Natural killer cell (primary cell): ENCODE data around the gene ZMYND19. TPM values are rescaled to one million over a fixed set of nuclear protein-coding genes. Genes with fewer than 3 reads are reported as not detected.

Source experiments
- ATAC-seq, 3 donors: fragments of 150-1000 bp in 2 of 3; fragments of 200-7000 bp in 1 of 3; cut with Tn5 transposase; 1 replicate in 1 of 3; 2 replicates in 2 of 3; pipeline ENCODE4 v1.10.0; 2021; ENCODE audit warnings: mild to moderate bottlenecking in 2 of 3, moderate library complexity in 2 of 3
- DNase-seq, 2 donors: peaks; one replicate each; pipeline versions ENCODE4 v3.0.0 to v3.0.0-alpha.2; 2013 to 2021; ENCODE audit warnings: mixed read lengths in 1 of 2
- H3K27ac ChIP-seq: one replicate; pipeline ENCODE4 v1.5.1; 2013; ENCODE audit warnings: mild to moderate bottlenecking, low read length
- H3K27me3 ChIP-seq: one replicate; pipeline ENCODE4 v1.6.1; 2013; ENCODE audit warnings: low read length; ENCODE audit not compliant: control insufficient read depth, insufficient read depth
- H3K36me3 ChIP-seq: one replicate; pipeline ENCODE4 v1.6.1; 2013; ENCODE audit warnings: low read length; ENCODE audit not compliant: control insufficient read depth, insufficient read depth
- H3K4me1 ChIP-seq: one replicate; pipeline ENCODE4 v1.6.1; 2013; ENCODE audit warnings: low read length; ENCODE audit not compliant: control insufficient read depth, insufficient read depth
- H3K4me3 ChIP-seq: one replicate; pipeline ENCODE4 v1.5.1; 2013; ENCODE audit warnings: low read length
- H3K9me3 ChIP-seq: one replicate; pipeline ENCODE4 v1.6.1; 2013; ENCODE audit warnings: low read length; ENCODE audit not compliant: control insufficient read depth, insufficient read depth
- H3K27ac Mint-ChIP-seq, 2 donors: one replicate each; pipeline ENCODE4 v1.8.0; 2022; ENCODE audit warnings: mild to moderate bottlenecking in 2 of 2, mixed read lengths in 2 of 2, moderate library complexity in 1 of 2
- H3K27me3 Mint-ChIP-seq, 2 donors: one replicate each; pipeline ENCODE4 v1.8.0; 2022; ENCODE audit warnings: low read depth in 2 of 2, mixed read lengths in 2 of 2
- H3K36me3 Mint-ChIP-seq: one replicate; pipeline ENCODE4 v1.8.0; 2022; ENCODE audit warnings: mixed read lengths
- H3K4me1 Mint-ChIP-seq, 2 donors: one replicate each; pipeline ENCODE4 v1.8.0; 2022; ENCODE audit warnings: mixed read lengths in 2 of 2
- H3K4me3 Mint-ChIP-seq: one replicate; pipeline ENCODE4 v1.8.0; 2022; ENCODE audit warnings: mild to moderate bottlenecking, moderate library complexity, mixed read lengths
- H3K9me3 Mint-ChIP-seq, 2 donors: one replicate each; pipeline ENCODE4 v1.8.0; 2022; ENCODE audit warnings: mixed read lengths in 2 of 2
- CTCF ChIP-seq: fragments of 200-600 bp; IDR thresholded peaks from one replicate; pipeline ENCODE4 v1.8.0; 2022; ENCODE audit warnings: antibody characterized with exemption
- WGBS: methylation state at CpG from one replicate; pipeline ENCODE4 v1.1.7; 2013; ENCODE audit warnings: missing lambda C conversion rate; ENCODE audit not compliant: insufficient coverage; 5-methylcytosine and 5-hydroxymethylcytosine counted together
- intact Hi-C: fragments of 100-400 bp; cut with micrococcal nuclease; formaldehyde crosslinking; loops from one replicate; pipeline ENCODE4 v1.14.2; 2022
- total RNA-seq, 4 donors: library from RNA; stranded (reverse); fragments of 120-200 nt in 1 of 4; gene quantifications; one replicate each; pipeline versions ENCODE4 v1.2.3 to v1.2.4, GENCODE V29; 2013 to 2022

The ZMYND19 gene
- total RNA-seq, 3 donors from 2014 or later (not counting 1 experiment from before 2014, with no cell fraction given), result 6.5 to 18.8 (median 16.3) TPM

DNA sequence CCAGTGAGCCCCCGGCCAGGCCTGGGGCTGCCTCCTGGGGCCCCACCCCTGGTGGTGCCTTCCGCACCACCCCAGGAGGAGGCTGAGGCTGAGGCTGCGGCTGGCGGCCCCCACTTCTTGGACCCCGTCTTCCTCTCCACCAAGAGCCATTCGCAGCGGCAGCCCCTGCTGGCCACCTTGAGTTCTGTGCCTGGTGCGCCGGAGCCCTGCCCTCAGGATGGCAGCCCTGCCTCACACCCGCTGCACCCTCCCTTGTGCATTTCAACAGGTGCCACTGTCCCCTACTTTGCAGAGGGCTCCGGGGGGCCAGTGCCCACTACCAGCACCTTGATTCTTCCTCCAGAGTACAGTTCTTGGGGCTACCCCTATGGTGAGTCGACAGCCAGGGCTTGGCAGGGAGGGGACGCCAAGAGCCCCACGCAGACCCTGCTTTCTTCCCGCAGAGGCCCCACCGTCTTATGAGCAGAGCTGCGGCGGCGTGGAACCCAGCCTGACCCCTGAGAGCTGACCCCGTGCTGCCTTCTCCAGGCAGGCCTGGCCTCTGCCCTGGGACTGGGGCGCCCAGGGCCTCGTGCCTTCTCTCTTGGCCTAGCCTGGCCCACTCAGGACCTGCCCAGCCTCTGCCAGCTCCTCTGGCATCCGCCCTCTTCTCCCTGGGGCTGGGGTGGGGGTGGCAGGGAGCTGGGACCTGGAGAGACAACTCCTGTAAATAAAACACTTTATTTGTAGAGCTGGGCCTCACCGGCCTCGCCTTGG, 24.5 kb upstream of the ZMYND19 start:
- H3K27ac Mint-ChIP-seq, result no peak overlapping the region
- ATAC-seq, result no peak
- no peak for DNase-seq

GRCh38 chr9:137613738-137614523, 23.6 kb upstream of the ZMYND19 start:
- Mint-ChIP-seq H3K4me3 (no peak overlapping the region), H3K27me3 (no peaks in the 10 kb centered on the region), H3K36me3 (no peaks in the 10 kb centered on the region), H3K27ac (no peak overlapping the region), H3K9me3 (no peaks in the 10 kb centered on the region), H3K4me1 (peaks cover 11 to 24% of the 10 kb centered on the region in 2 donors)
- 97% methylated on average over 27 of the region's 27 CpGs for WGBS
- DNase-seq (no peak), ATAC-seq (no peak)
- Histone ChIP-seq H3K9me3 (no peaks in the 10 kb centered on the region), H3K36me3 (peaks cover 21% of the 10 kb centered on the region), H3K27me3 (no peaks in the 10 kb centered on the region), H3K27ac (no peak overlapping the region), H3K4me1 (peaks cover 28% of the 10 kb centered on the region), H3K4me3 (no peak overlapping the region)
- no peak for TF ChIP-seq CTCF
- intact Hi-C loops, result no loop called here

More for the DNA sequence above, 24.5 kb upstream of the ZMYND19 start:
- Histone ChIP-seq H3K27ac (no peak overlapping the region), H3K9me3 (no peaks in the 10 kb centered on the region), H3K27me3 (no peaks in the 10 kb centered on the region), H3K36me3 (peaks cover 21% of the 10 kb centered on the region), H3K4me1 (peaks cover 32% of the 10 kb centered on the region), H3K4me3 (no peak overlapping the region)
- intact Hi-C loops, result no loop called here
- no peak for TF ChIP-seq CTCF
- no peak overlapping the region for H3K4me3 Mint-ChIP-seq
- H3K4me1 Mint-ChIP-seq, result peaks cover 16 to 29% of the 10 kb centered on the region in 2 donors
- no peaks in the 10 kb centered on the region for H3K36me3 Mint-ChIP-seq
- WGBS, result 96% methylated on average over 24 of the region's 25 CpGs
- no peaks in the 10 kb centered on the region for H3K27me3 Mint-ChIP-seq
- no peaks in the 10 kb centered on the region for H3K9me3 Mint-ChIP-seq

DNA sequence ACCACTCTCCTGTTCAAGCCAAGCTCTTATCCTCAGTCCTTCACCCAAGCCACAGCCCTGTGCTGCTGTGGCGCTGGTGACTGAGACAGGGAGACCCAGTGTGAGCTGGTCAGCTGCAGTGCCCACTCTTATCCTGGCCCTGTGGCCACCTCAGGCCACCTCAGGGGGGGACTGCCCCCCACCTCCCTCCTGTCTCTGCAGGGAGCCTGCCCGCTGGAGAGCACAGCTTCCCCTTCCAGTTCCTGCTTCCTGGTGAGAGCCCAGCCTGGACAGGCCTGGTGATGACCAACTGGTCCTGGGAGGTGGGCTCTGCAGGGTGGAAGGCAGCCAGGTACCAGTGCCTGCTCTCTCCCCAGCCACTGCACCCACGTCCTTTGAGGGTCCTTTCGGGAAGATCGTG, 22.9 kb upstream of the ZMYND19 start:
- no peaks in the 10 kb centered on the region for H3K36me3 Mint-ChIP-seq
- no peak overlapping the region for H3K27ac Mint-ChIP-seq
- no peak overlapping the region for H3K27ac ChIP-seq
- peaks cover 32% of the 10 kb centered on the region for H3K4me1 ChIP-seq
- DNase-seq, result no peak
- TF ChIP-seq CTCF, result no peak
- H3K9me3 Mint-ChIP-seq, result no peaks in the 10 kb centered on the region
- H3K4me3 Mint-ChIP-seq, result no peak overlapping the region
- H3K36me3 ChIP-seq, result peaks cover 21% of the 10 kb centered on the region
- H3K9me3 ChIP-seq, result no peaks in the 10 kb centered on the region
- no peaks in the 10 kb centered on the region for H3K27me3 ChIP-seq
- no peak overlapping the region for H3K4me3 ChIP-seq
- intact Hi-C loops, result no loop called here
- H3K27me3 Mint-ChIP-seq, result no peaks in the 10 kb centered on the region
- 95% methylated on average over 5 of the region's 5 CpGs for WGBS
- H3K4me1 Mint-ChIP-seq, result peaks cover 11 to 24% of the 10 kb centered on the region in 2 donors
- ATAC-seq, result no peak
